Measurements from ENCODE around the gene CAPRIN1. TPM values are rescaled to one million over a fixed set of nuclear protein-coding genes. Genes with fewer than 3 reads are reported as not detected.

The CAPRIN1 gene
- total and polyA plus RNA-seq, 2 donors (not counting 3 experiments of a cell fraction or from before 2014, with no cell fraction given), result 138 to 279 TPM

DNA sequence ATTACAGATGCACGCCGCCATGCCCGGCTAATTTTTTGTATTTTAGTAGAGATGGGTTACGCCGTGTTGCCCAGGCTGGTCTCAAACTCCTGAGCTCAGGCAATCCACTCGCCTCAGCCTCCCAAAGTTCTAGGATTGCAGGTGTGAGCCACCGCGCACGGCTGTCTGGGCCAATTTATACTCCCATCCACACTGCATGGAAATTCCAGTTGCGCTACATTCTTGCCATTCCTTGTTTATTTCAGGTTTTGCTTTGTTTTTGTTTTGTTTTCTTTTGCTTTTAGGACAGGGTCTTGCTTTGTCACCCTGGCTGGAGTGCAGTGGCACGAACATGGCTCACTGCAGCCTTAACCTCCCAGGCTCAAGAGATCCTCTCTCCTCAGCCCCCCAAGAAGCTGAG lies 11.0 kb upstream of the CAPRIN1 start:
- Histone ChIP-seq H3K36me3 (ENCODE audit: control insufficient read depth in 2 of 2, extremely low read depth in 1 of 2, insufficient read depth in 2 of 2, low read length in 2 of 2) (no peaks in the 10 kb centered on the region), H3K27me3 (ENCODE audit: control insufficient read depth in 2 of 2, insufficient read depth in 2 of 2, low read length in 2 of 2) (no peaks in the 10 kb centered on the region), H4K20me1 (replicated peaks; ENCODE audit: control insufficient read depth, extremely low read depth, insufficient read depth, low read length) (no peaks in the 10 kb centered on the region), H3K27ac (ENCODE audit: insufficient read depth, low read depth, low read length) (no peak overlapping the region), H2AFZ (ENCODE audit: low read depth, low read length) (no peak overlapping the region), H3K4me3 (replicated peaks in 1 of 3; ENCODE audit: insufficient read depth in 1 of 3, low read depth in 1 of 3, low read length in 3 of 3) (no peak overlapping the region), H3K9me3 (replicated peaks; ENCODE audit: control insufficient read depth, insufficient read depth, low read length) (no peaks in the 10 kb centered on the region), H3K9me1 (replicated peaks; ENCODE audit: control insufficient read depth, extremely low read depth, insufficient read depth, low read length) (no peaks in the 10 kb centered on the region), H3K79me2 (ENCODE audit: control insufficient read depth, insufficient read depth, low read length) (no peaks in the 10 kb centered on the region), H3K4me2 (ENCODE audit: insufficient read depth, low read length) (no peak overlapping the region), H3K9ac (replicated peaks; ENCODE audit: extremely low read depth, insufficient read depth, low read length) (no peak overlapping the region), H3K4me1 (ENCODE audit: control insufficient read depth, extremely low read depth, insufficient read depth, low read length) (peaks cover 6% of the 10 kb centered on the region)
- ChIA-PET CTCF (interaction anchor here (1.0 to 1.5 kb wide), 4 partner anchors 11 to 44 kb away, joined by 3 to 5 read pairs (median 4); no protein-coding TSS in a partner anchor), POLR2A (no interaction called here)
- intact Hi-C loops (cut with micrococcal nuclease) (no loop called here), dilution Hi-C loops (cut with MboI; ENCODE audit: extremely low pct_ligation_motif_present, low sequenced_read_pairs) (no loop called here)
- FAIRE-seq, result no peak
- DNase-seq (ENCODE audit: low read depth, low spot score), result no peak
- no peak for TF ChIP-seq GATA2 (IDR thresholded peaks at IDR 0.05; ENCODE audit: insufficient read depth, insufficient read length, low read depth, low read length)
- no peak for TF ChIP-seq MYC (IDR thresholded peaks at IDR 0.05; ENCODE audit: low read depth, low read length)
- TF ChIP-seq FOS (IDR thresholded peaks at IDR 0.05; ENCODE audit: borderline replicate concordance, insufficient read depth, low read length), result no peak
- TF ChIP-seq, protein P1, sequence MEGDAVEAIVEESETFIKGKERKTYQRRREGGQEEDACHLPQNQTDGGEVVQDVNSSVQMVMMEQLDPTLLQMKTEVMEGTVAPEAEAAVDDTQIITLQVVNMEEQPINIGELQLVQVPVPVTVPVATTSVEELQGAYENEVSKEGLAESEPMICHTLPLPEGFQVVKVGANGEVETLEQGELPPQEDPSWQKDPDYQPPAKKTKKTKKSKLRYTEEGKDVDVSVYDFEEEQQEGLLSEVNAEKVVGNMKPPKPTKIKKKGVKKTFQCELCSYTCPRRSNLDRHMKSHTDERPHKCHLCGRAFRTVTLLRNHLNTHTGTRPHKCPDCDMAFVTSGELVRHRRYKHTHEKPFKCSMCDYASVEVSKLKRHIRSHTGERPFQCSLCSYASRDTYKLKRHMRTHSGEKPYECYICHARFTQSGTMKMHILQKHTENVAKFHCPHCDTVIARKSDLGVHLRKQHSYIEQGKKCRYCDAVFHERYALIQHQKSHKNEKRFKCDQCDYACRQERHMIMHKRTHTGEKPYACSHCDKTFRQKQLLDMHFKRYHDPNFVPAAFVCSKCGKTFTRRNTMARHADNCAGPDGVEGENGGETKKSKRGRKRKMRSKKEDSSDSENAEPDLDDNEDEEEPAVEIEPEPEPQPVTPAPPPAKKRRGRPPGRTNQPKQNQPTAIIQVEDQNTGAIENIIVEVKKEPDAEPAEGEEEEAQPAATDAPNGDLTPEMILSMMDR (IDR thresholded peaks at IDR 0.05; ENCODE audit: extremely low read depth in 1 of 2, insufficient read depth in 1 of 2, low read depth in 1 of 2, low read length in 2 of 2), result no peak
- TF ChIP-seq POLR2A (IDR thresholded peaks at IDR 0.05; ENCODE audit: low read depth, low read length), result no peak
- TF ChIP-seq, protein P2, sequence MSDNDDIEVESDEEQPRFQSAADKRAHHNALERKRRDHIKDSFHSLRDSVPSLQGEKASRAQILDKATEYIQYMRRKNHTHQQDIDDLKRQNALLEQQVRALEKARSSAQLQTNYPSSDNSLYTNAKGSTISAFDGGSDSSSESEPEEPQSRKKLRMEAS (IDR thresholded peaks at IDR 0.05; ENCODE audit: insufficient read depth, insufficient read length), result no peak
- BruUV-seq (replicated peaks), result no TSS peak
